Epithelial cell of esophagus (primary cell): ENCODE measurements around the gene HAVCR2.

Source experiments
- DNase-seq: peaks from one replicate; pipeline ENCODE4 v3.0.0; 2010; ENCODE audit warnings: low read depth
- H3K4me3 ChIP-seq: 2 replicates; pipeline ENCODE4 v1.5.1; 2011; ENCODE audit warnings: mild to moderate bottlenecking, low read length, control low read depth
- TF ChIP-seq, protein P1 (sequence below): IDR thresholded peaks from 2 replicates; pipeline ENCODE4 v1.5.1; 2011; ENCODE audit warnings: low read depth, mild to moderate bottlenecking, low read length, control low read depth, inconsistent platforms; ENCODE audit not compliant: insufficient read depth; ENCODE audit errors: missing control alignments

Gene HAVCR2

DNA sequence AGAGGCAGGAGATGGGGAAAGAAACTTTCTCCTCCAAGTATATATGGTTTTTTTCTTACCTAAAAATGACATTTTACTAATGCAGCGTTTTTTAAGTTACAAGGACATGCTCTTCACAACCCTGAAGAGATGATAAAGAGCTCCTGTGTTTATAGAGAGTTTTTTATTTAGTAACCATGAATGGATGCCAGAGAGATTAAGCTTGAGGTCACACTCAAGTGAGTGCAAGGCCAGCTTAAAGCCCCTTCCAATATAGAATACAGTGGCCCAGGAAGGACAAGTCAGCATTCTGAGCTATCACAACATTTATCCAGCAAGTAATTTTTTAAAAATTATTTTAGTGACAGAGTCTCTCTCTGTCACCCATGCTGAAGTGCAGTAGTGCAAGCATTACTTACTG is 6.7 kb upstream of the HAVCR2 start:
- no peak overlapping the region for H3K4me3 ChIP-seq
- DNase-seq: no peak
- TF ChIP-seq, protein P1, sequence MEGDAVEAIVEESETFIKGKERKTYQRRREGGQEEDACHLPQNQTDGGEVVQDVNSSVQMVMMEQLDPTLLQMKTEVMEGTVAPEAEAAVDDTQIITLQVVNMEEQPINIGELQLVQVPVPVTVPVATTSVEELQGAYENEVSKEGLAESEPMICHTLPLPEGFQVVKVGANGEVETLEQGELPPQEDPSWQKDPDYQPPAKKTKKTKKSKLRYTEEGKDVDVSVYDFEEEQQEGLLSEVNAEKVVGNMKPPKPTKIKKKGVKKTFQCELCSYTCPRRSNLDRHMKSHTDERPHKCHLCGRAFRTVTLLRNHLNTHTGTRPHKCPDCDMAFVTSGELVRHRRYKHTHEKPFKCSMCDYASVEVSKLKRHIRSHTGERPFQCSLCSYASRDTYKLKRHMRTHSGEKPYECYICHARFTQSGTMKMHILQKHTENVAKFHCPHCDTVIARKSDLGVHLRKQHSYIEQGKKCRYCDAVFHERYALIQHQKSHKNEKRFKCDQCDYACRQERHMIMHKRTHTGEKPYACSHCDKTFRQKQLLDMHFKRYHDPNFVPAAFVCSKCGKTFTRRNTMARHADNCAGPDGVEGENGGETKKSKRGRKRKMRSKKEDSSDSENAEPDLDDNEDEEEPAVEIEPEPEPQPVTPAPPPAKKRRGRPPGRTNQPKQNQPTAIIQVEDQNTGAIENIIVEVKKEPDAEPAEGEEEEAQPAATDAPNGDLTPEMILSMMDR: no peak

DNA sequence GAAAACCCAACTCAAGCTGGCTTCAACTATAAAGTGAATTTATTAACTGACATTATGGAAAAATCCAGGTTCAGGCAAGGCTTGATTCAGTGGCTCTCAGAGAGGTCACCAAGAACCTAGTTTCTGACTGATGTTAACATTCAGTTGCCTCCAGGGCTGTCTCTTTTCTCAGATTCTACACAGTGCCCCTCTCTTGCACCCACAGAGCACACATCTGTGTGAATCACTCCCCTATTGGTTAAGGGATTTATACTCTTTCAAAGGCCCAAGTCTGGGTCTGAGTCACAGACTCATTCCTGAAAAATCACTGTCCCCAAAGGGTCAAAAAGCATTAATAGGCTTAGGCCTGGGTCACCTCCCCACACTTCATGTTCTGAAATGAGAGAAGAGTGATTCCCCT is 6.2 kb upstream of the HAVCR2 start:
- DNase-seq: no peak
- TF ChIP-seq, protein P1: no peak
- H3K4me3 ChIP-seq: no peak overlapping the region

GRCh38 chr5:157113002-157113401 is 4.2 kb upstream of the HAVCR2 start:
- no peak overlapping the region for H3K4me3 ChIP-seq
- DNase-seq: no peak
- TF ChIP-seq, protein P1: no peak

GRCh38 chr5:157109744-157110143 is 900 bp upstream of the HAVCR2 start:
- TF ChIP-seq, protein P1: no peak
- no peak for DNase-seq
- H3K4me3 ChIP-seq: no peak overlapping the region

DNA sequence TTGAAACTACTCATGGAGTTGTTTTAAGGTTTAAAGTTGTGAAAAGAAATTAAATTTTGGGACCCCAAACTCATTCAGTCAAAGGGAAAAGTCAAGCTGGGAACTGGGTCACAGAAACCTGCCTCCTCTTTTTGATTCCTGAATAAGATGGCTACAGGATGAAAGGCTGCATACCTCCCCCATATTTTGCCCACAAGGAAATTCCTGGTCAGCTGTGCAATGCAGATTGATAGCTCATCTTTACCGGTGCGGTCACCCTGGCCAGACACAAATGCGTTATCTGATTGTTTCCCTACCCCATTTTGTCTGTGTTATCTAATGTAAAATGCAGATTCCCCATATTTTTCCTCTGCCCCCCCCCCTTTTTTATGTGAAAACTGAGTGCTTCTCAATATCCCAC is 1.3 kb downstream of the HAVCR2 start:
- H3K4me3 ChIP-seq: no peak overlapping the region
- TF ChIP-seq, protein P1: no peak
- DNase-seq: no peak

DNA sequence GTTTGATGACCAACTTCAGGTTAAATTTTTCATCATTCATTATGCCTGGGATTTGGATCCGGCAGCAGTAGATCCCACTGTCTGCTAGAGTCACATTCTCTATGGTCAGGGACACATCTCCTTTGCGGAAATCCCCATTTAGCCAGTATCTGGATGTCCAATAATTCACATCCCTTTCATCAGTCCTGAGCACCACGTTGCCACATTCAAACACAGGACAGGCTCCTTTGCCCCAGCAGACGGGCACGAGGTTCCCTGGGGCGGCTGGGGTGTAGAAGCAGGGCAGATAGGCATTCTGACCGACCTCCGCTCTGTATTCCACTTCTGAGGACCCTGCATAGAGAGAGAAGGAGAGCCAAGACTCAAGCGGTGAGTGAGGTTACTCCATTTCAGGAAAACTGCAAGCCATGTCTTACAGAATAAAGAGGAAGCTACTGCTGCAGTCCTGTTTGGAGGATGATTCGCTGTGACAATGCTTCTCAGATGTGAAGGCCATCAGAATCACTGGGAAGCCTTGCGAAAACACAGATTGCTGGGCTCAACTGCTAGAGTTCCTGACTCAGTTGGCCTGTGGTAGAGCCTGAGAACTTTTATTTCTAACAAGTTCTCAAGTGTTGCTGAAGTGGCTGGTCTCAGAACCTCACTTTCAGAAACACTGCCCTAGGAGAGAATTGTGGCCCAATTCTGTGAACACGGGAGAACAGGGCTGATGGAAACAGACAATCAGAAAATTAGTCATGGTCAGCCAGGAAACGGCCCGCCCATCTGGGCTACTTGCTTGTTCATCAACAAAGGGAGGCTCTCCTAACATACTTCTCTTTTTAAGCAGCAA is 2.0 kb downstream of the HAVCR2 start:
- H3K4me3 ChIP-seq: no peak overlapping the region
- TF ChIP-seq, protein P1: no peak
- DNase-seq: no peak
